Amniotic epithelial cell (primary cell): ENCODE results near the gene PRMT6.
"Not testable (repeated sequence)": the region's sequence is repeated elsewhere in the genome, so short reads cannot be mapped to it uniquely, and the experiment has no call there.

Experiments
- DNase-seq: peaks from one replicate; pipeline ENCODE4 v3.0.0-alpha.2; 2010; ENCODE audit warnings: low read depth

The PRMT6 gene

DNA sequence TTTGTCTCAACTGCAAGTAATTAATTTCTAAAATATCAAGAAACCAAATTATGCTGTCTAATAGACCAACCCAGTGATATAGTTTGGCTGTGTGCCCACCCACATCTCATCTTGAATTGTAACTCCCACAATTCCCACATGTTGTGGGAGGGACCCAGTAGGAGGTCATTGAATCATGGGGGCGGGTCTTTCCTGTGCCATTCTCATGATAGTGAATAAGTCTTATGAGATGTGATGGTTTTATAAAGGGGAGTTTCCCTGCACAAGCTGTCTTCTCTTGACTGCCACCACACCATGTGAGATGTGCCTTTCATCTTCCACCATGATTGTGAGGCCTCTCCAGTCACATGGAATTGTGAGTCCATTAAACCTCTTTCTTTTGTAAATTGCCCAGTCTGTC is 36.9 kb downstream of the PRMT6 start:
- not testable (repeated sequence) for DNase-seq

DNA sequence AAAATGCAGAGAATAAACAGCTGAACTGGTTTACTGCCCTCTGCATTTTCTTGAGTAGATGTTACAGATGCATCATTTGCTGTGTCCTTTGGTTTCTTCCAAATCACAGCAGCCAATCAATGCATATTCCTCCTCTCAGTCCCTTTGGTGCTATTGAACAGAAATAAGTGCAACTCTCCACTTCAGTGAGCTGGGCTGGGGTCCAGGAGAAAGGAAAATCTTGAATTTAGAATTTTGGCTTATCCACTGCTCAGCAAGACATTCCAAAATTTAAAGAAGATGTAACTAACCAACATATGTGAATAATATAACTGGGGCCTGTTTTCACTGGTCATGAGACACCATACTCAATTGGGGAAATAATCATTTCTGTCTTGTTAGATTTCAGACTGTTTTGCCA is 39.2 kb downstream of the PRMT6 start:
- no peak for DNase-seq

DNA sequence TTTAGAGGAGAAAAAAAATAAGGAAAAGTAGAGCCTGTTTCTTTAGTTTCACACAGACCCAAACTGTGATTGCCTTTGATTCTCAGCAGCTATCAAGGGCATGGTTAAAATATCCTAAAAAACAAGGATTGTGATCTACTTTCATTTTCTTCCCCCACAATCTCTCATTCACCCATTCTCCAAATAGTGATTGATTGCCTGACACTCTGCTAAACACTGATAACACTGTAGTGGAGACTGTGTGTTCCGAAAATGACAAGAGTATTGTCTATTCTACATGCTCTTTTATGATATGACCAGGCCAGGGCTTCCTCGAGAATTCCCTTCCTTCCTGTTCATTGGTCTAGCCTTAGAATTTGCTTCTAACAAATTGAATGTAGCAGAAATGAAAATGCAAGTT is 40.2 kb downstream of the PRMT6 start:
- DNase-seq: no peak

DNA sequence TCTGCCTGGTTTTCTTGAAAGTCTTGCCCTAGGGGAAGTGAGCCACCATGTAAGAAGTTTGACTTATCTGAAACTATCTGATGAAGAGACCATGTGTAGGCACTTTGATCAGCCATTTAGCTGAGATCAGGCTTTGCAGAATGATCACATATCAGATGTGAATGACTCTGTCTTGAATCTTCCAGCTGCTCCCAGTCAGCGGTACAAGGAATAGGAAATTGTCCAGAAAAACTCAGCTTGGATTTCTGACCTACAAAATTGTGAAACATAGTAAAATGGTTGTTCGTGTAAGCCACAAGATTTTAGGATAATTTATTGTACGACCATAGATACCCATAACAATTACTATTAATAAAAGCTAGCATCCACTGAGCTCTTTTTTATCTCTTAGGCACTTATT is 42.5 kb downstream of the PRMT6 start:
- DNase-seq: no peak

DNA sequence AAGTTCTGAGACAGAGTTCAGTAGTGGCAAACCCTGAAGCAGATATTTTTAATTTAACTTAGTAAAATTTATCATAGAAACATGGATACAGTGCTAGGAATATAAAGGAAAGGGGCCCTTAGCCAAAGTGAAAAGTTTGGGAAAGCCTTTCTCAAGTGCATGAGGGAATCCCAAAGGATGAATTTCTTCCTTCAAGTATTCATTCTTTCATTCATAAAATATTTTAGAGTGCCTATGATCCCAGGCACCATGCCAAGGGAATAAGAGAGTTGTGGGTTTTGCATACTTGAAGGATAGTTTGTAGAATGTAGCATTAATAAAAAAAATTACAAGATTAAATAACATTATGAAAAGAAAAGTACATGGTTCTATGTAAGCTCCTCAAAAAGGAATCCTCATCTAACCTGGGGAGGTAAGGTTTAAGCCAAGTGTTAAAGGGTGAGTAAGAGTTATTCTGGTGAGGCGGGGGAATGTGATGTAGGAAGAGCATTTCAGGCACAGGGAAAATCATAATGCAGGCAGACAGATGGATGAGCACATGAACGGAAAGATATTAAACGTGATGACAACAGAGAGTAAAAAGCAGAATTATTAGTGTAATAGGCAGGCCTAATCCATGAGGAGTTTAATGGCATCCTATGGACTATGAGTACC is 44.0 kb downstream of the PRMT6 start:
- no peak for DNase-seq

DNA sequence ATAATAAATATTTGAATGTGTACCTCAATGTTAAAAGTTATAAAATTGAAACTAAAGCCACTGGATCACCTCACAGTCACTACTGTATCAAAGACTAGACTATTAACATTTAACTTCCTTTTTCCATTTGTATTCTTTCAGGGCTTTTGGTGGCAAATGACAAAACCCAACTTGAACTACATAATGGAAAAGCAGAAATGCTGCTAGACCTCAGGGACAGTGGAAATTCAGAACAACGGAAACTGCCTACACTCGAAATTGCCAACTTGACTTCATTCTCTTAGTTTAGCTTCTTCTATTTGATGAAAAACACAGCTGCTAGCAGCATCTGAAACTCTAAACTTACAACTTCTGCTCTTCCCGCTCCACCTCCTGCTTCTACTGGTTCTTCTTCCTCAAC is 49.4 kb downstream of the PRMT6 start:
- no peak for DNase-seq
